Measurements from ENCODE around the gene DOK5. TPM values are rescaled to one million over a fixed set of nuclear protein-coding genes. Genes with fewer than 3 reads are reported as not detected.

DOK5 gene
- total RNA-seq, 1 donor = not detected

DNA sequence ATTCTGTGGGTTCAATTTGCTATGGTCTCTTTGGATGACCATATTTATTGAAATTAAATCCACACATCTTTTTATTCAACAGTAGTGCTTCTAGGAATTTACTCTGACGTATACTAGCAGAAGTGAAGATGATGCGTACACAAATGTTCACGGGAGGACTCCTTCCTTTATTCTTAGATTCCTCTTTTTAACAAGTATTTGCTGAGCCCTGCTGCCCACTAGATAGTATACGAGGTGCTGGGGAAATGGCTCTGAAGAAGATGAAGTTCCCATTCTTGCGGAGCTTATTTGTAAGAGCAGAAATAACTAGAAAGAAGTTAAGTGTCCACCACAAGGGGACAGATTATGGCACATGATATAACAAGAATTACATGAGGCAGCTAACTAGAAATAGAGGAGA, 145.2 kb downstream of the DOK5 start:
- no peak overlapping the region for H3K4me3 ChIP-seq (ENCODE audit: low read length)
- H3K4me1 ChIP-seq (ENCODE audit: insufficient read depth, low read length) = no peaks in the 10 kb centered on the region
- H3K9me3 ChIP-seq (ENCODE audit: low read depth, low read length) = no peaks in the 10 kb centered on the region
- H3K27me3 ChIP-seq (ENCODE audit: insufficient read depth, low read length) = no peaks in the 10 kb centered on the region

DNA sequence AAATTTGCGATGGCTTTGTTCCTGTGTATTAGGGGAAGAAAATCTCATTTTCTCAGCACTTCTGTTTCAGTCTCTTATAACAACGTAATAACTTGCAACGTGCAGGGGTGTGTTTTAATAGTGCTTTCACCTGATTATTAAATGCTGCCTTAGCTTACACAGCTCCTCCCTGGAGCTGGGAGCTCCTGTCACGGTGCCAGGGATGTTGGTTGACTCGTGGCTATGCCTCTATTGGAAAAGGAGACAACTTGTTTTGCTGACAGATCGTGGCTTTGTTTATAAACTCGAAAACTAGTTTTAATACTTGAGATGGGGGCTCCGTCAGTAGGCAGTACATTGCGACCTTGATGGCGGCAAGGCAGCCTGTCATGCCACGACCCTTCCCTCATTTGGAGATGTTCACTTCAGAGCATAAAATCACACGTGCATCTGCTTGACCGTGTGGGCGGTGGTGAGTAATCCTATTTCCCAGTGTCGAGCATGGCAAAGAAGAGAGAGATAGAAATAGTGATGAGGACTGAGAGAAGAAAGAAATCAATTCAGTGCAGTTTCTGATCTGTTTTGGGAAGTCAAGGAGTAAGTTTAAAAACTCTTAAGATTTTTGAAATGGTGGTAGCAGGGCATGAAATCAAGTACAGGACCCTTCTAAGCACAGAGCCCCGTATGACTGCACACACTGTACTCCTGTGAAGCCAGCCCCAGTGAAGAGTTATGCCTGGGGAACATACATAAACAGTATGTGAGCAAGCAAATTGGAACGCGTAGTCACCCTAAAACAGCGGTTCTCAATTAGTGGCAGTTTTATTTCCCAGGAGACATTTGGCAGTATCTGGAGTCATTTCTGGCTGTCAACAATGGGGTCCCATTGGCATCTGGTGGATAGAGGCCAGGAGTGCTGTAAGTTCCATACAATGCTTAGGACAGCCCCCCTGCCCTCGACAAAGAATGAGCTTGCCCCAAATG, 147.2 kb downstream of the DOK5 start:
- Histone ChIP-seq H3K9me3 (ENCODE audit: low read depth, low read length) (no peaks in the 10 kb centered on the region), H3K27me3 (ENCODE audit: insufficient read depth, low read length) (no peaks in the 10 kb centered on the region), H3K4me1 (ENCODE audit: insufficient read depth, low read length) (no peaks in the 10 kb centered on the region), H3K4me3 (ENCODE audit: low read length) (no peak overlapping the region)

DNA sequence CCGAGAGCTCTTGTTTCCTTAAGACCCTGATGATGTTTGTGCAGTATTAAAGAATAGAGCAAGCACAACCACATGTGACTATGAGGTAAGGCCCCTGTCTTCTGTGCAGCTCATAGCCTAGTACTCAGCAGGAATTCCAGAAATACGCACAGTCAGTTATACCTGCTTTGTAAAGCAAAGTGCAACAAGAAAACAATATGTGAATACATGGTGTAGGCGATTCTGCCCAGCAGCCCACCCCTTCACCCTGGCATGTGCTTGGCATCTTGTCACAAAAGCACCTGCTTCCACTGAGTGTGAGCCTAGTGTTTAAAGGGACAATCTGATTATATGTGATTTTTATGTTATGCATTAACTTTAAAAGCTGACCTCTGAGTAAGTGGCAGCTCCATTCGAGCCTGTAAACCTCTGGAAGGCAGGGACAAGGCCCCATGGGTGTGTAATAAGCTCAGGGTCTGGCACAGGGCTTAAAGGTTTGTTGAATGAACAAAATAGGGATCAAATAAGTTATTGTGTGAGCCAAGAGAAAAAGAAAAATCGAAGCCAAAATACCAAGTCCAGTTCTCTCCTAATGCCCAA, 148.7 kb downstream of the DOK5 start:
- H3K4me3 ChIP-seq (ENCODE audit: low read length) = no peak overlapping the region
- H3K9me3 ChIP-seq (ENCODE audit: low read depth, low read length) = no peaks in the 10 kb centered on the region
- H3K27me3 ChIP-seq (ENCODE audit: insufficient read depth, low read length) = no peaks in the 10 kb centered on the region
- no peaks in the 10 kb centered on the region for H3K4me1 ChIP-seq (ENCODE audit: insufficient read depth, low read length)

DNA sequence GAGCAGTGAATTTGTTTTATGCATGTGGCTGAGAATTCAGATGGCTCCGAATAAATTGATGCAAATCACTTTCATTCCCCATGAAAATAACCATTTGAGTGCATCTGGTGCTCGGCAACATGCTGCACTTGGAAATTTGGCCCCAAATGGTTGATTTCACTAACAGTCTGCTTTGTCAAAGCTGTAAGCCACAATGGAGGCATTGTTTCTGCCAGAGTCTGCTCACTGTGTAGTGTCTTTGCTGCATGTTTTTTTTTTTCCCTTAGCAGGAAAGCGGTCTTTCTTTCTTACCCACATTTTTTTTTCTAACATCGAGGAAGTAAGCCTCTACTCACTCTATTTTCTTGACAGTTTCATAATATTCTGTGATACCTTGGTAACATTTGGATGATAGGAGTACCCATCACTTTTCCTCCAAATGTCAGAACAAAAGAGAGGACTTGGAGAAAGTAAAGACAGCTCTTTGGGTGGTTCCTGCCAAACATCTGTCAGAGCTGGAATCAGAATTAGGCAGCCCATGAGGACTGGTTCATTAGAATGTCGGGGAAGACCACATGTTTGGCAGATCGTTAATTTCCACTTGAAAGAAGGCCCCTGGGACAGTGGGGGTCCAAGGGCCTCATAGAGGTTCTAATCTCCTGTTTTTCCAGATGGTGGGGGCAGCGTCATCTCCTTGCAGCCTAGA, 149.5 kb downstream of the DOK5 start:
- Histone ChIP-seq H3K27me3 (ENCODE audit: insufficient read depth, low read length) (no peaks in the 10 kb centered on the region), H3K4me3 (ENCODE audit: low read length) (no peak overlapping the region), H3K9me3 (ENCODE audit: low read depth, low read length) (no peaks in the 10 kb centered on the region), H3K4me1 (ENCODE audit: insufficient read depth, low read length) (no peaks in the 10 kb centered on the region)

DNA sequence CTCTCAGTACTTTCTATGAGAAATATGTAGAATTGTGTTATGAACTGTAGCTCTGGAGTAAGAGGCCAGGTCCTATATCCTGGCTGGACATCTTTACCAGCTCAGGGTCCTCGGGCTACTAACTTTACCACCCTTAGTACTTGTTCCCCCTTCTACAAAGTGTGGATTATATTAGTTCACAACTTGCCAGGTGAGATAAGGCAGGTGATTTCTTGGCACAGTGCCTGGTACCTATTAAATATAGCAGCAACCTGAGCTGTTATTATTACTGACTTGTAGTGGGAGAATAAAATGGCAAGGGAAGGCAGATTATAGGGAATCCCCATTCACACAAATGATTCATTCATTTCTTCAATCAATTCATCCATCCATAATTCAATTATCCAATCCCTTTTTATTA, 150.1 kb downstream of the DOK5 start:
- Histone ChIP-seq H3K4me3 (ENCODE audit: low read length) (no peak overlapping the region), H3K4me1 (ENCODE audit: insufficient read depth, low read length) (no peaks in the 10 kb centered on the region), H3K9me3 (ENCODE audit: low read depth, low read length) (no peaks in the 10 kb centered on the region), H3K27me3 (ENCODE audit: insufficient read depth, low read length) (no peaks in the 10 kb centered on the region)

DNA sequence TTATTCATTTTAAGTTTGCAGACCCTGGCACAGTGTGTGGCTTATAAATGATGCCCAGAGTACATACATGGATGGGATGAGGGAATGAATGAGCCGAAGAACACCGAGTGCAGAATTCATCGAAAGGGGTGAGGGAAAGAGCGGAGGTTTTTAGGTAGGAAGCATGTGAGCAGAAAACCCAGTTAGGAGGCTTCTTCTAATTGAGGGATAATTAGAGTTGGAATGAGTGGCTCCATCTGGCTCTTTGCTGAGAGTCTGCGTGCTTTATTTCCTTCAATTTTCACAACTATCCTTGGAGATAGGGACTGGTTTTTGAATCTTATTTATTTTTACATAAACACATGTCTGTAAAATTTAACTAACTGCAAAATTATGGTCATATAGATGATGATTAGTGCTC, 150.7 kb downstream of the DOK5 start:
- Histone ChIP-seq H3K4me1 (ENCODE audit: insufficient read depth, low read length) (no peaks in the 10 kb centered on the region), H3K9me3 (ENCODE audit: low read depth, low read length) (no peaks in the 10 kb centered on the region), H3K27me3 (ENCODE audit: insufficient read depth, low read length) (no peaks in the 10 kb centered on the region), H3K4me3 (ENCODE audit: low read length) (no peak overlapping the region)

DNA sequence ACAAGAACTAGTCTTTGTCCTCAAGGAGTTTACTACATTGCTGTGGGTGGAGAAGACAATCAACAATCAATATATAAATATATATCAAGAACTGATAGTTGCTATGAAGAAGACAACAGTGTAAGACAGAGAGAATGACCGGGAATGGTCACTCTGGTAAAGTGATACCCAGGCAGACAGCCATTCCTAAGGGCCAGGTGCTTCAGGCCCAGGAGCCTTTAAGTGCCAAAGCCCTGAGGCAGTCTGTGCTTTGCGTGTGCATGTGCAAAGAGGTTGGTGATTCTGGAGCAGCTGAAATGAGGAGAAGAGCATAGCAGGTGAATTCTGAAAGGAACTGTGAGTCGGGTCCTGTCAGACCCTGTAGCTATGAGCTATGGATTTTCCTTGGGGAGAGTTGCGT, 154.2 kb downstream of the DOK5 start:
- H3K4me1 ChIP-seq (ENCODE audit: insufficient read depth, low read length) = no peaks in the 10 kb centered on the region
- no peaks in the 10 kb centered on the region for H3K9me3 ChIP-seq (ENCODE audit: low read depth, low read length)
- no peaks in the 10 kb centered on the region for H3K27me3 ChIP-seq (ENCODE audit: insufficient read depth, low read length)
- no peak overlapping the region for H3K4me3 ChIP-seq (ENCODE audit: low read length)

DNA sequence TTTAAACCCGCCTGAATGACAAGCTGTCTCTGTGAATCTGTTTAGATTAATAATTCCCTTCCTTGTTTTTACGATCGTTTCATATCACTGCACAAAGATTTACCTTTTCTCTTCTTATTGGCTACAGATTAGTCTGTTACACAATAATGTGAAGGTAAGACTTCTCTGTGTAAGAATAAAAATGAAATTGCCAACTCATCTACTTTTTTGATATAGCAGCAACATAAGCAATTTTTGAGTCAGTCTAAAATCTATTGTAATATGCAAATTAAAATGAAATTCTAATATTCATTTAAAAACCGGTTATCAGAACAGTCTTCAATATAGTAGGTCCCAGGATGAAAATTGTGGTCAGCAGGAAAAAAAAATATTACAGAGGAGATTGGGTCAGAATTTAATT, 155.2 kb downstream of the DOK5 start:
- H3K4me3 ChIP-seq (ENCODE audit: low read length) = no peak overlapping the region
- H3K4me1 ChIP-seq (ENCODE audit: insufficient read depth, low read length) = no peaks in the 10 kb centered on the region
- no peaks in the 10 kb centered on the region for H3K27me3 ChIP-seq (ENCODE audit: insufficient read depth, low read length)
- H3K9me3 ChIP-seq (ENCODE audit: low read depth, low read length) = no peaks in the 10 kb centered on the region

DNA sequence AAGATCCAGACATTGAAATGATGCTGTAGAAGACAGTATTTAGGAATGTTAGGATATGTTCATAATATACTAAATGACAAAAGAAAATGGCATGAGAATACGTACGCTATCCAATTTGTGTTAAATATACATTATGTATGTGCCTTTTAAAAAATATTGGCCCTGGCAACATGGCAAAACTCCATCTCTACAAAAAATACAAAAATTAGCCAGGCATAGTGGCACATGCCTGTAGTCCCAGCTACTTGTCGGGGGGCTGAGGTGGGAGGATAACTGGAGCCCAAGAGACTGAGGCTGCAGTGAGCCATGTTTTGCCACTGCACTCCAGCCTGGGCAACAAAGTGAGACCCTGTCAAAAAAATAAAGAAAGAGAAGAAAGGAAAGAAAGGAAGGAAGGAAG, 155.7 kb downstream of the DOK5 start:
- Histone ChIP-seq H3K4me3 (ENCODE audit: low read length) (no peak overlapping the region), H3K27me3 (ENCODE audit: insufficient read depth, low read length) (no peaks in the 10 kb centered on the region), H3K9me3 (ENCODE audit: low read depth, low read length) (no peaks in the 10 kb centered on the region), H3K4me1 (ENCODE audit: insufficient read depth, low read length) (no peaks in the 10 kb centered on the region)

DNA sequence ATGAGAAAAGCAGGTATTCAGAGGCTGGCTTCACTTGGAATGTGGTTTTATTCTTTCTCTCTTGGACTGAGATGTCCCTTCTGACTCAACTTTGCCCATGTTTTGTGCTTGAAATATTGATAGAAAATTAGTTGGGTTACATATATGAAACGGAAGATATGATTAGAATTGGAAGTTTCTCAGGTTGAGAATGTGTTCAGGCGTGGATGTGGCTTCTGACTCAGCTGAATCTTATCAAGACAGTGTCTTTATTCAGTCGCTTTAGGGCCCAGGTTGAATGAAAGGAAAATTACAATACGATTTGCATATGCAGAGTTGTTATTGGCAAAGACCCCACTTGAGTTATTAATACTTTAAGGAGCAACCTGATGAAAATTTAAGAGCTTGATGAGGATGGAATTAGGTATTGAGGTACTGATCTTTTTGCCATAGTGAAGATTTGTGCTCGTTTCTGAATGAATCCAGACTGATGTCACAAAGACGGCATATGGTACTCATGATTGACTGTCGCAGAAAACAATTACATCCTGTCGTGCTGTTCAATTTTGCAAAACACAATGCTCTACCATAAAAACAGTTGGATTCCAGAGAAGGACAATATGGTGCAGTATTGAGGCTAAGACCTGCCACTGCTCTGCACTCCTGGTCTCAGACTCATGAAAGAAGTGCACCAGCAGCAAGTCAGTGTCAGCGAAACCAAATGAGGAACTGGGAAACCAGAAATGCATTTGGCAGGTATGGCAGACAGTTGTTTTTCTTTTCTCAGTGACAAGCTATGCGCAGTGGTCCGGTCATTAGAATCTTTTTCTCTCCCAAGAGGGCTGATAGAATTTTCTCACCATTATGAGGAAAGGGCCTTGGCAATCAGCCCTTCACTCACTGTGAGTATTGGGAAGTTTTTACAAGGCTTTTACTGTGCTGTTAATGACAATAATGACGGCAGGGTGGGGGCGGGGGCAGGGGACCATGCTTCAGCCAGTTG, 158.3 kb downstream of the DOK5 start:
- no peak overlapping the region for H3K4me3 ChIP-seq (ENCODE audit: low read length)
- no peaks in the 10 kb centered on the region for H3K4me1 ChIP-seq (ENCODE audit: insufficient read depth, low read length)
- no peaks in the 10 kb centered on the region for H3K9me3 ChIP-seq (ENCODE audit: low read depth, low read length)
- no peaks in the 10 kb centered on the region for H3K27me3 ChIP-seq (ENCODE audit: insufficient read depth, low read length)

DNA sequence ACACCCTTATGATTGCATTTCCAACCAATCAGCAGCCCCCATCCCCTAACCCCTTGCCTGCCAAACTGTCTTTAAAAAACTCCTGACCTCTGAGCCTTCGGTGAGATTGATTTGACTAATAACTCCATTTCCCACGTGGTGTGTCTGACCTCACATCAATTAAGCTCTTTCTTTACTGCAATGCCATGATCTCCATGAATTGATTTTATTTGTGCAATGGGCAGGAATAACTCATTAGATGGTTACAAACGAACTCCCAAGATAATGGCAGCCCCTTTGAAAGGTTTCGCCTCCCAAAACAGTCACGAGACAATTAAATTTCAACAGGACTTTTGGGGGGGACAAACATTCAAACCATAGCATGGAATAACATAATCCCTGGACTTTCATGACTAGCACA, 161.2 kb downstream of the DOK5 start:
- H3K4me1 ChIP-seq (ENCODE audit: insufficient read depth, low read length) = no peaks in the 10 kb centered on the region
- no peaks in the 10 kb centered on the region for H3K27me3 ChIP-seq (ENCODE audit: insufficient read depth, low read length)
- no peak overlapping the region for H3K4me3 ChIP-seq (ENCODE audit: low read length)
- no peaks in the 10 kb centered on the region for H3K9me3 ChIP-seq (ENCODE audit: low read depth, low read length)

DNA sequence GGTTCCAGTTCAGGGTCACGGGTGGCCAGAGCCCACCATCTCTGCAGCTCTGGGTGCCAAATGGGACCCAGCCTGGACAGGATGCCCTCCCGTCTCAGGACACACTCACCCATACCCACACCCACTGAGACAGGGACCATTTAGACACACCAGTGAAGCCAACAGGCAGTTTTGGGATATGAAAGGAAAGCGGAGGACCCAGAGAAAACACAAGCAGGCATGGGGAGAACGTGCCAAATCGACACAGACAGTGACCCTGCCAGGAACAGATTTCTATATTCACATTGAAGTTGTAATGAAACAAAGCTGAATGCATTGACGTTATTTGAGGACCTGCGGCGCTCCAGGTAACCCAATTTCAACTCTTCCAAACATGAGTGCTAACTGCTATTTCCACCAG, 164.5 kb downstream of the DOK5 start:
- Histone ChIP-seq H3K9me3 (ENCODE audit: low read depth, low read length) (no peaks in the 10 kb centered on the region), H3K4me3 (ENCODE audit: low read length) (no peak overlapping the region), H3K4me1 (ENCODE audit: insufficient read depth, low read length) (no peaks in the 10 kb centered on the region), H3K27me3 (ENCODE audit: insufficient read depth, low read length) (no peaks in the 10 kb centered on the region)

DNA sequence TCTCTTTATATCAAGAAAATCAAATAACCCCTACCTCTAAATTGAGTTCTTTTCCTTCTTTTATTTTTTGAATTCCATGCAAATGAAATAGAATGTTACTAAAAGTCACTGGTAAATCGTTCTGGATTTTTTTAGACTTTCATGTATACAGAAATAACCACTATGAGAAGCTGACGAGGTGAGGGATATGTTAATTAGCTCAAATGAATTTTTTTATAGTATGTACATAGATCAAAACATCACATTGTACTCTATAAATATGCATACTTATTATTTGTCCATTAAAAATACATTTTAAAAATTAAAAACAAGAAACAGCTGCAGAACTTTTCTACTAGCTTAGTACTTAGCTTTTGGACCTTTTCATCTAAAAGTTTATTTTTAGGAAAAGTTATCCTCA, 165.4 kb downstream of the DOK5 start:
- Histone ChIP-seq H3K27me3 (ENCODE audit: insufficient read depth, low read length) (no peaks in the 10 kb centered on the region), H3K4me3 (ENCODE audit: low read length) (no peak overlapping the region), H3K4me1 (ENCODE audit: insufficient read depth, low read length) (no peaks in the 10 kb centered on the region), H3K9me3 (ENCODE audit: low read depth, low read length) (no peaks in the 10 kb centered on the region)

DNA sequence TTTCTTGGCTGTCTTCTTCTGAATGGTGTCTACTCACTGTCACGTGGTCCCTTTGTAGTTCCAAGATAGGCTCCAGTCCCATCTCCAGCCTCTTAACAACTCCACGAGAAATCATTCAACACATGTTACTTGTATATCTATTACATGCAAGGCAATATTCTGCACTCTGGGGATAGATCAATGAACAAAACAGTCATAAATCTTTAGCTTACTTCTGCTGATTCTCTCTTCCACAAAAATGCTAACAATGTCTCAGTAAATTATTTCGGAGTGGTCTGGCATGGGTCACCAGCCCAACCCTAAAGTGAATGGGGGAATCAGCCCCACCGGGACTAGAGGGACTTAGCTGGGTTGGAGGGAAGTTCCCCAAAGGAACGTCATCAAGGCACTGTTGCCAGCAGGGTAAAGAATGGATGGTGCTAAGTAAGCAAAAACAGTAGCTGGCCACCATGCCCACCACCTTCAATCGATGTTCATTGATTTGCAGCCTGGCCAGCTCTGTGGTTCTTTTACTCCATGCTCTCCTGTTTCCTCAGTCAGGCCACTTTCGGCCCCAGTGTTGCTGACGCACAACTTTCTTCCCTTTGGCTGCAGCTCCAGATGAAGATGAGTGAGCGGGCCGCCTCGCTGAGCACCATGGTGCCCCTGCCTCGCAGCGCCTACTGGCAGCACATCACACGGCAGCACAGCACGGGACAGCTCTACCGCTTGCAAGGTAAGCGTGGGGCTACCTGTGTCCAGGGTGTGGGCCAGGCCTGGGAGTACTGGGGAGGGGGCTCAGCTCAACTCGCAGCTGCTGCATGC, 167.7 kb downstream of the DOK5 start:
- no peaks in the 10 kb centered on the region for H3K4me1 ChIP-seq (ENCODE audit: insufficient read depth, low read length)
- no peak overlapping the region for H3K4me3 ChIP-seq (ENCODE audit: low read length)
- no peaks in the 10 kb centered on the region for H3K9me3 ChIP-seq (ENCODE audit: low read depth, low read length)
- no peaks in the 10 kb centered on the region for H3K27me3 ChIP-seq (ENCODE audit: insufficient read depth, low read length)

All from mononuclear cell (primary cell).